GM21447 (cell line): Measurements from ENCODE around the gene FBXL13.
"Not testable (repeated sequence)": the region's sequence is repeated elsewhere in the genome, so short reads cannot be mapped to it uniquely, and the experiment has no call there.

Experiments used
- ATAC-seq: cut with Tn5 transposase; IDR thresholded peaks from one replicate; pipeline ENCODE4 v1.9.1; 2021; ENCODE audit not compliant: unreplicated experiment

FBXL13 gene

DNA sequence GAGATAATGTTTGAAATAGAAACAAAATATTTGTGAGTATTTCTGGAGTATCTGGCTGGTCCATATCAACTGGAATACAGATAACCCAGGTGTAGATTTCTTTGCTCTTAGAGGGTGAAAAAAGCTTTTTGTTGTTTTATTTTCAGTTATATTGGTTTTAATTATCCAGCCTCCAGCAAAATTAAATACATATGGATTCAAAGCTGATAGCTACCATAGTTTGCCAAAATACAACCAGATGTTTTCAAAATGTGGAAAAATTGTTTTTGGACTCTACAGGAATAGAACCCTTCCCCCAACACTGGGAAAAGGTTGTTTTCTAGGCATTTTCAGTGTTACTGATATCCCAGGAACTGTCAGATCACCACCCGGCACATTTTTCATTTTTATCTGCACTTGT lies 131.7 kb downstream of the FBXL13 start:
- no peak for ATAC-seq

DNA sequence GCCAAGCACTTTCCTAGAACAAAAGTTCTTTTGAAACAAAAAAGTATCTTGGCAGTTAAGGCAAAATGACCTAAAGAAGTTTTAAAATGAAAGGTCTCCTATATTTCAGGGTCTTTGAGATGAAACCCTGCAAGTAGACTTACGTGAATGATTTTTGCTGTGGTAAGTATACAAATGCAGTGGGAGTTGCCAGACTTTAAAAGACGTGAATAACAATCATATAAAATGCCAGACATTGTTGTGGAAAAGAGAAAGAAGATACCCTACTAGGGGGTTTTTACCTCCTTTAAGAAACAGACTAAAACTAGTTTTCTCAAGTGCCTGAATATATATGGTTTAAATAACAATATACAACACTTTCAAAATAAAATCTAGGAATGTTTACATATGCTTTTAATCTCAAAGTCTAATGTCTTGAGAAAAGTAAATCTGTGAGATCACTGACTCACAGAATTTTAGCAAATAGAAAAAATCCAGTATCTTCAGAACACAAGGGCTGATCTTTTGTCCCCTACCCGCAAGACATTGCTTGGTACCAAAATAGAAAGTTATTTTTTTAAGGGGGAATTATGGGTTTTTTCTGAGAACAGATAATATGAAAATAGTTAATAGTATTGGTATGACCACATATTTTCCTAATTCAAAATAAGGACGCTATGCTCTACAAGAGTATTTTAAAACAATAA lies 132.3 kb downstream of the FBXL13 start:
- no peak for ATAC-seq

DNA sequence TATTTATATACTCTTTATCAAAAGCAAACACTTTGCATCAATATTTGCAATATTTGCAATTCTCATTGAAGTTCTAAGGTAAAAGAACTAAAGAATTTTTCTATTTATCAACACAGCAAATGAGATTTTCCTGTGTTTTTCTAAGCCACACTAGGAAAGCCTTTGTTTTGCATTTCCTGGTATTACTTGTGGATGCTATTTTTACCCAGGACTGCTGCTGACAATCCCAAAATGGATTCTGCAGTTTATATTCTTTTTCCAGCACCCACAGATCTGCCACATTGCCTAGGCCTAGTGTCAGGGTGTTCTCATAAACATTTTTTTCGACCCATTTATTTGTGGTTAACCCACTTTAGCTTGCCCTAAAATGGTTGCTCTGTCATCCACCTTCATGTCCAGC lies 135.9 kb downstream of the FBXL13 start:
- no peak for ATAC-seq

DNA sequence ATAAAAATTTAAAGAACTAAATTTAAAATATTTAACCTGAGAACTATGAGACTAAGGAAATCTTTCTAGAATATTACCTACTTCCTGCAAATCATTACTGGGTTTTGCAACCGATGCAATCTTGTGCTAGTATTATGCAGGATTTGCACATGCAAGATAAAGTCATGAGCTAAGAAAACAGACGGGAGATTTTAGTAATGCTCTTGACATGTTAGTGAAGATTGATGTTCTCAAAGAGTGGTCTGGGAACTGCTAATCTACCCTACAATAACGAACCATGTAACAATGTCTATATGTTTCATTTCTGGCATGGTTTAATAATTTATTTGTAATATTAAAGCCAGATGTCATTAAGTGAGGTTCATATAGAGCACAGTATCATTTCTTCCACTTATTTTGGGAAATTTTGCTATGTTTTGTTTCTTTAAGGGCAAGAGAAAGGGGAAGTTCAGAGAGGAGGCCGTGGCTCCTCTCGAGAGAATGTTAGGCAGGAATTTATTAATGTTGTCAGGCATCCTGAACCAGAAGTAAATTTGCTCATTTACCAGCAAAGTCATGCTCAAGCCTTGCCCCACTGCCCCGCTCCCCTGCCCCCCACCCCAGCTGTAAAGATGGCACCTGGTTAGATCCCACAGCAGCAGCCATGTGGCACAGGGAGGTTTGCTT lies 139.0 kb downstream of the FBXL13 start:
- no peak for ATAC-seq

DNA sequence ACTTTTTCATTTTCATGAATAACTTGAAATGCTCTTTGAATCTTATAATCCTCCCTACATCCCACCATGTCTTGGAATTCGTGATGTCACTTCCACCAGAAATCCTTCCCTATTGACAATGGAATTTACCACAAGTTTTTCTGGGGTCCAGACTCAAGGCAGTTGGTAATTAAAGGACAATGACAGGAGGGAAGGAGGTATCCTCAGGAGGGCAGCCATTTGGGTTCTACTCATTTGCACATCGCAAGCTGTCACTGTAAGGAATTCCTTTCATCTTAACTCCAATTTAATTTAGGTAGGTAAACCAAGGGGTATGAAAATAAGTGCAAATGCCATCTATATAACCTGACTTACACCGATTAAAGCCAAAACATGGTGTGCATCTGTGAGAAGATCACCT lies 139.9 kb downstream of the FBXL13 start:
- no peak for ATAC-seq

DNA sequence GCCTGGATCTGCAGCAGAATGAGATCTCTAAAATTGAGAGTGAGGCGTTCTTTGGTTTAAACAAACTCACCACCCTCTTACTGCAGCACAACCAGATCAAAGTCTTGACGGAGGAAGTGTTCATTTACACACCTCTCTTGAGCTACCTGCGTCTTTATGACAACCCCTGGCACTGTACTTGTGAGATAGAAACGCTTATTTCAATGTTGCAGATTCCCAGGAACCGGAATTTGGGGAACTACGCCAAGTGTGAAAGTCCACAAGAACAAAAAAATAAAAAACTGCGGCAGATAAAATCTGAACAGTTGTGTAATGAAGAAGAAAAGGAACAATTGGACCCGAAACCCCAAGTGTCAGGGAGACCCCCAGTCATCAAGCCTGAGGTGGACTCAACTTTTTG lies 140.4 kb downstream of the FBXL13 start:
- ATAC-seq: no peak

DNA sequence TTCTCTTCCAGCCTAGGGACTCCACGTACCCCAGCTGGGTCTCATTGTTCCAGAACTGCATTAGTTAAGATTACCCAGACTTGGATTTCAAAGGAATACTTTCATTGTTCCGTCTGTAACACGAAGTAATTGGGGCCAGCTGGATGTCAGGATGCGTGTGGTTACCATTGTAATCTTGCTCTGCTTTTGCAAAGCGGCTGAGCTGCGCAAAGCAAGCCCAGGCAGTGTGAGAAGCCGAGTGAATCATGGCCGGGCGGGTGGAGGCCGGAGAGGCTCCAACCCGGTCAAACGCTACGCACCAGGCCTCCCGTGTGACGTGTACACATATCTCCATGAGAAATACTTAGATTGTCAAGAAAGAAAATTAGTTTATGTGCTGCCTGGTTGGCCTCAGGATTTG lies 140.8 kb downstream of the FBXL13 start:
- ATAC-seq: no peak

DNA sequence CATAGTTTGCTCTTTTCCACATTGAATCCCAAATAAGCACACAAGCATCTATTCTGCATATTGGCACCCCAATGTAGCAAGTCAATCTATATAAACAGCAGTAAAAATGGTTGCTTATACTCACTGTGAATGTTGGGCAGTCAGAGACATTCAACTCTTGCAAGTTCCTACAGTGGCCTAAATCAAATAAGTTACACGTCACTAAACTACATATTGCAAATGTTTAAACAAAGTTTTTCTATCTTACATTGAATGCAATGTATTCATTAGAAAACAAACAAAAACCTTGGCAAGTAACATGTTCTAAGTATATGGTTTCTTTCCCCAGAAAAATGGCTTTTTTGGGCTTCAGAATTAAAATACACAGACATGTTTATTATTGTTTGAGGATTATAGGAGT lies 142.8 kb downstream of the FBXL13 start:
- ATAC-seq: no peak

DNA sequence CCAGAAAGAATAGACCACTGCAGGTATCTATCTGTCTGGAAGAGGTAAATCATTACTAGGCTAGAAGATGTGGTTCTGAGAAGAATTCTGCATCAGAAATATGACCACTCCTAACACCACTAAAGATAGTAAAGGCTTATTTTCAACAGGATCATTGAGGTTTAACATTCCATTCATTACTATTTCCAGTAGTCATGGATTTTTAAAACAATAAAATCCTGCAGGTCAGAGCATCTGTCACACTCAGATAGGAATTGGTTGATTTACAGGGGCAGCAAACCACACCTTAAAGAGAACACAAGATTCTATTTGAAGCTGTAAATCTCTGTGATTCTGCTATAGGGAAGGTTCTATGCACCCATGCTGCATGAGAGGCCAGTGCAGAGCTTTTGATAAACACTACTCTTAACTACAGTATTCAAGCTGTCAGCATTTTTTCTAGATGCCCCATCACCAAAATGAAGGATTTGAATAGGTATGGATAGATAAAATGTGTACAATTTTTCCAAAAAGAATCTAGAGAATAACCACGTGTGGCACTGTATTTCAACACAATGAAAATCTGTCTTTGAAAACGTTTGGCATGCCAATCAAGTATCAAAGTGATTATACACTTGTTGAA lies 147.2 kb downstream of the FBXL13 start:
- no peak for ATAC-seq

DNA sequence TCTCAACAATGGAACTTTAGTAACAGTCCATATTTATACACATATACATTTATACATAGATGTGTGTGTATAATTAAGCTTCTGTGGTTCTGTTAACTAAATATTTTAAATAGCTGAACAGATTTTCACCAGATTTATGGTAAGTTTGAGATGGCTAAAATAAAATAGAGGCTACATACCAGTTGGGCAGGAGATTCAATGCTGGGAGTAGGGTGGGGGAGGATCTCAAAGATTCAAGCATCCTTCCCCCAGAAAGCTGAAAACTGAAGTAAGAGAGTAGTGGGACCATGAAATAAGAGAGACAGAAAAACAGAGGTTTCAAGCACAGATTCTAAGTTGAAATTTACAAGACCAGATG lies 147.8 kb downstream of the FBXL13 start:
- ATAC-seq: no peak

DNA sequence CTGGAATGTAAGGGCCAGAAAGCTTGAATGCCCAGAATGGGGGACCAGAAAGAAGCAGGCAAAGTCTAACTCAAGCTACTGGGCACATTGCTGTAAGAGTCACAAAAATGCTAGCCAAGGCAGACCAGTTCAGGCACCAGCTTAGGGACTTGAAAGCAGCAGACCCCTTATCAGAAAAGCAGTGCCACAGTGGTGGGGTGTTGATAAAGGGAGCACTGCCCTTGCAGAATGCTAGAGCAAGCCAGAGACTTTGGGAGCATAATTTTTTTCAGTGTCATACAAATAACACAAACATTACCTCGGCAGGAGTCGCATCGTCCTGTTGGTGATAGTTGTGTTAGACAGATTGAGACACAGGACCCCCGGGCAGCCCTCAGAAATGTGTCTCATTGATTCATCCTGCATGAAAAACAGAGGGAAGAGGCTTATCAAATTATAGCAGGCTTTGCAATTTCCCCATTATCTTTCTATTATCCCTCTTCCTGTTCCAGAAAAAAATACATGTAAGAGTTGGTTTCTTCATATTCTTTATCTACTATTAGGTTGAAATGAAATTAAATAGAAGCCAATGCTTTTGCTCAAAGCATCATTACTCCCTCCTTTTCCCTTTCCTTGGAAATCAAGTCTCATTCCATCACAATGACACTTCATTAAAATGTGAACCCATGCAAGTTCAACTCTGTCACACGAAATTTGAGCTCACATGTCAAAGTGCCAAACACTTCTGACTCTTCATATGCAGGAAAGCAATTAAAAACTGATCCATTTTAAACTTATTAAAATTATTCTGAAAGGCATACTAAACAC lies 148.4 kb downstream of the FBXL13 start:
- no peak for ATAC-seq

DNA sequence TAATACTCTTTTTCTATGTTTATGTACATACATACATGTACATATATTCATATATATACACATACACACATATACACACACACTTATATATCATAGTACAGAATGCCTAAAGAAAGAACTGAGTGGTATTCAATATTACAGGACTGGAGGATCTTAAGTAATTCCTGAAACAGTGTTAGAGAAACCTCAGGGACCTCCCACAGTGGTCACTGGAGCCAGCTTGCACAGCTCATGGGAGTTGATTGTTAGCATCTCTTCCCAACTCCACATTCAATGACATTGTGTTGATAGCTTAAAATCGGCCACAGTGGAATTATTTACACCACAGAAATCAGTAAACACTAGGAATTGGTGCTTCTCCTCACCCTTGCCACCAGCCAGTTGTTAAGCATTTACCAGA lies 155.8 kb downstream of the FBXL13 start:
- no peak for ATAC-seq

DNA sequence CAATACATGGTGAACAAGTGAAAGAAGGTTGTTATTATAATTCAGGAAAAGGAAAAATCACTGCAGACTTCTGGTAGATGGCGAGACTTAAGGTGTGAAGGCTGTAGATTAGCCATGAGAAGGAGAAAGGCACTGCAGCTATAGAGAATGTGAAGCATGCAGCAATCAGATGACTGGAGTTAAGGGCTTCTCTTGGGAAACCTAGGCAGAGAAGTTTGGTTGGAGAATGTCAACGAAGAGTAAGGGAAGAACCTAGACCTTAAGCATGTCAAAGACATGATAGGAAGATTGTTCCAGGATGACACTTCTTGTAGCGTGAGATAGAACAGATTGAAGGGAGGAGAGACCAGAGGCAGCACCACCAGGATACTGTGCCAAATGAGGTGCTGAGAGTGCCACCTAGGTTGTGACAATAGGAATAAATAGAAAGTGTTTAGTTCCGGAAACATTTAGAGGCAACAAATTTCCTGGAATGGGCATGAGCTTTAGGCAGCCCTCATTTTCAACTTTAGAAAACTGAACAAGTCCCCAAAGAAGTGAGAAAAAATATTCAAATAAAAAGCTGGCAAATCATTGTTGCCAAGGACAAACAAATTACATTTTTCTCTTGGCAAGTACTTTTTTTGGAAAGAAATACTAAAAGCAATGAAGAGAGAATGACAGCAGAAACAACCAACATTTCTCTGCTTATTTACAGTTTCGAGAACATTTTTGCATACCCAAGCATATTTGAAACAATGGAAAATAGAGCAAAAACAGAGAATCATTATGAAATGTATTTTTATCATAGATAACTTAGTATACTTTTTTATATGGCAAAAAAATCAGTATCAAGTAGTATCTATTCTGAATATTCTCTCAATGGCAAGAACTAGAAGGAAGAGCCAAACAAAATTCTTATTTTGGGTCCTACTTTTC lies 156.9 kb downstream of the FBXL13 start:
- ATAC-seq: no peak

DNA sequence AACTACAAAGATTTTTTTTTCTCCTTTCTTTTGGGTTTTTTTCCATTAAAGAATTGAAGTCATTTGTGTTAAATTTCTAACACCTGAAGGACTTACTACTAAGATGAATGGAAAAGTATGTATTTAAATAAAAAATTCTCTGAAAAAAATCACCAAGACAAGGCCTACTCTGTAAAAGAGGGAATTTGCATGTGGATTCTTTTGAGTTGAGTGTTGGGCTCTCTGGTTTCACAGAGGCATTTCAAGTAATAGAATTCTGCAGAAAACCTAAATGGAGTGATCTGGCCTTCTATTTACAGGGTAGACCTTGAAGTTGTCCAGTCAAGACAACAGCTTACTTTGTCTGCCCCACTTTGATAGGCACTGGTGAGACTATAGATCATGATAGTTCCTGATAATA lies 157.7 kb downstream of the FBXL13 start:
- ATAC-seq: no peak

DNA sequence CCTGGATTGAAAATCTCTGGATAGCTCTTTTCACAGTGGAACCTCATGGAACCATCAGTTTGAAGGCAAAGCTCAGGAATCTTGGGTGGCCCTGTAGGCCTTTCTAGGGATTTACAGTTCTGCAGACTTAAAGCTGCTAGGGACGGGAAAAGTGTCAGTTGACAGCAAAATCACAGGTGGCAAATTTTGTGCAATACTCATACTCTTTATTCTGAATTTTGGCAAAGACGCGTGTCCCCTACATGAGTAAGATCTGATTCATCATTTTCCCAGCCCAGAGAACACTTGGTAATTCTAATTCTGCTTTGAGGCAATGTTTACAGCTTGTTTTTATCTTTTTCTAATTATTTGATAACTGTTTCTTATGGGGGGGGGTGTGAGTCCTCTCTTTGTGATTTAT lies 158.2 kb downstream of the FBXL13 start:
- ATAC-seq: no peak

DNA sequence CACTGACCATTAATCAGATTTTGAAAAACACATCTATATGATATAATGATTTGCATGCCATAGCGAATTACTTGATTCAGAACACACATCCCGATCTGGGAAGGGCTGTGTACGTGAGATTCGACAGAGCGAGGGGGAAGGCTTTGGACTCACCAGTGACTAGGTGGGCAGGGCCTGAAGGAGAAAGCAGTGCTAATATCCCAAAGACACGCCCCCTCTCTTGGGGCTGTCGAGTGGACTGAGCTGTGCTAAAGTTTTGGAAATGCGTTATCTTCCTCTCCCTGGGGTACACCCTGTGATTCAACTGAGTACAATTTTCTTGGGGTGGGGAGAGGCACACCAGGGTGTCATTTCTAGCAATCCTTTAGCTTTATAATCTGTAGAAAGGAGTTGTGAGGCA lies 160.0 kb downstream of the FBXL13 start:
- ATAC-seq: no peak

DNA sequence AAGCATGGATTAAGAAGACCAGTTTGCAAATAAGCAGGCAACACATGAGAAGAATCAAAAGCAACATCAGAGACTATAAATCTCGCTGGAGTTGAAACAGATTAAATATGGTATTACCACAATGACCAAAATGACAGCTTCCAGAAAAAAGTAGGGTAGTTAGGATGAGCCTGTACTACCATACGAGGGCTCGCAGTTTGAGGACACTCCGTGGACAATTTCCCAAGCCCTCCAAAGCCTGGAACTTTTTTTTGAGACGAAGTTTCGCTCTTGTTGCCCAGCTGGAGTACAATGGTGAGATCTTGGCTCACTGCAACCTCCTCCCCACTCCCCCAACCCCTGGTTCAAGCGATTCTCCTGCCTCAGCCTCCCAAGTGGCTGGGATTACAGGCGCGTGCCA lies 160.8 kb downstream of the FBXL13 start:
- ATAC-seq: no peak

DNA sequence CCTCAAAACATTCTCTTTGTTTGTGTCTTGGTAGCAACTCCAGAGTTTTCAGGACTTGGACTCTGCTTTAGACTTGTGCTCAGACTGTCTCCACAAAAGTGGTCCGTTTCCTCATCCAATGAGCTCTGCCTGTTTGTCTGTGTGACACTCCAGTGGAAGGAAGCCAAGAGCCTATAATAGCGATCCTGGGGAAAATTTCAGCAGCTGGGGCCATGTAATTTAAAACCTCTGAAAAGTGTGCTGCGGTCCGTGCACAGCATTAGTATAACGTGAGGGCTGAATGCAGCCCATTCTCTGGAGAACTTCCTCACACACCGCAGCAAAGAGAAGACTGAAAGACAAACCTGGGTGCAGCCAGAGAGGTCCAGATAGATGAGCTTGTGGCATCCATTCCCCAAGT lies 161.9 kb downstream of the FBXL13 start, which contains the start of gene LRRC17:
TSS of gene LRRC17 (plus strand) at position 259 of the 400 bp plus-strand sequence. CDS start 20,914 bp downstream, outside the sequence.
- no peak for ATAC-seq

DNA sequence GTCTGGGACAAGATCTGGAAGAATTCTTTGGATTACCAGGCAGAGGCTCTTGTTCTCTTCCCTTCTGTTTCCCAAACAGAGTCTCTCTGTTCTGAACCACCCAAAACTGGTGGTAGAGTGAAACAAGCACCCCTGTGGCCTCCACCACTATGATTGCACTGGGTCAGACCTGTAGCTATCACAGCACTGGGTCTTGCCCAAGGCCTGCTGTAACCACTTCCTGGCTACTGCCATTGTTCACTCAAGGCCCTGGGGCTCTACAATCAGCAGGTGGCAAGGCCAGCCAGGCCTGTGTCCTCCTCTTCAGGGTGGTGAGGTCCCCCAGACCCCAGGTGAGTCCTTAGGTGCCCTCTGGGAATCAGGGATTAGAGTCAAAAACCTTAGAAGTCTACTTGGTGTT lies 165.9 kb downstream of the FBXL13 start:
- no peak for ATAC-seq

DNA sequence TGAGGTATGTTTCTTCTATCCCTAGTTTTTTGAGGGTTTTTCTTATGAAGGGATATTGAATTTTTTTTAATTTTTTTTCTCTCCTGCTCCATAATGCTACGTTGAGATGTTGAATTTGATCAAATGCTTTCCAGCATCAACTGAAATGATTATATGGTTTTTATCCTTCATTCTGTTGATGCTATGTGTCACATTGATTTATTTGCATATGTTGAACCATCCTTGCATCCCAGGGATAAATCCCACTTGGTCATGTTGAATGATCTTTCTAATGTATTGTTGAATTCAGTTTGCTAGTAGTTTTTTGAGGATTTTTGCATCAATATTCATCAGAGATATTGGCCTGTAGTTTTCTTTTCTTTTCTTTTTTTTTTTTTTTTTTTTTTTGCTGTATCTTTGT lies 171.0 kb downstream of the FBXL13 start:
- not testable (repeated sequence) for ATAC-seq

DNA sequence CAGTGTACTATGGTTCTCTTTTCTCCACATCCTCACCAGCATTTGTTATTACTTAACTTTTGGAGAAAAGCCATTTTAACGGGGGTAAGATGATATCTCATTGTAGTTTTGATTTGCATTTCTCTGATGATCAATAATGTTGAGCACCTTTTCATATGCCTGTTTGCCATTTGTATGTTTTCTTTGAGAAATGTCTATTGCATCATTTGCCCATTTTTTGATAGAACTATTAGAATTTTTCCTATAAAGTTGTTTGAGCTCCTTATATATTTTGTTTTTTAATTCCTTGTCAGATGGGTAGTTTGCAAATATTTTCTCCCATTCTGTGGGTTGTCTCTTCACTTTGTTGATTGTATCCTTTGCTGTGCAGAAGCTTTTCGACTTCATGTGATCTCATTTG lies 172.5 kb downstream of the FBXL13 start:
- ATAC-seq: not testable (repeated sequence)
